ENCODE measurements around the gene SDCCAG8. TPM values are rescaled to one million over a fixed set of nuclear protein-coding genes. Genes with fewer than 3 reads are reported as not detected.

SDCCAG8 gene
- total RNA-seq, 1 donor from 2014 or later = 97.1 TPM

GRCh38 chr1:243272401-243272800 lies 16.6 kb downstream of the SDCCAG8 start:
- intact Hi-C loops (cut with DNase I) = no loop called here
- H3K36me3 ChIP-seq = peaks cover 7 to 31% of the 10 kb centered on the region in 2 donors

GRCh38 chr1:243273506-243273905 lies 17.7 kb downstream of the SDCCAG8 start:
- H3K36me3 ChIP-seq = peaks cover 11 to 42% of the 10 kb centered on the region in 2 donors
- DNase-seq (ENCODE audit: low spot score in 2 of 2) = no peak
- no peak for TF ChIP-seq CTCF (IDR thresholded peaks at IDR 0.05)
- H3K27ac ChIP-seq = no peak overlapping the region
- H3K4me1 ChIP-seq = peaks cover 0 to 19% of the 10 kb centered on the region in 2 donors
- no peaks in the 10 kb centered on the region for H3K27me3 ChIP-seq
- H3K4me3 ChIP-seq = no peak overlapping the region
- H3K9me3 ChIP-seq = peaks cover 0 to 7% of the 10 kb centered on the region in 2 donors
- intact Hi-C loops (cut with DNase I) = no loop called here

More at GRCh38 chr1:243272401-243272800, 16.6 kb downstream of the SDCCAG8 start:
- no peak for DNase-seq (ENCODE audit: low spot score in 2 of 2)
- no peak for TF ChIP-seq CTCF (IDR thresholded peaks at IDR 0.05)
- no peaks in the 10 kb centered on the region for H3K9me3 ChIP-seq
- peaks cover 0 to 28% of the 10 kb centered on the region in 2 donors for H3K4me1 ChIP-seq
- H3K27ac ChIP-seq = no peak overlapping the region
- no peaks in the 10 kb centered on the region for H3K27me3 ChIP-seq
- no peak overlapping the region for H3K4me3 ChIP-seq

- intact Hi-C loops (cut with DNase I) = no loop called here
- Histone ChIP-seq H3K9me3 (peaks cover 0 to 7% of the 10 kb centered on the region in 2 donors), H3K4me1 (peaks cover 0 to 14% of the 10 kb centered on the region in 2 donors), H3K36me3 (peaks cover 11 to 42% of the 10 kb centered on the region in 2 donors), H3K4me3 (no peak overlapping the region), H3K27ac (no peak overlapping the region), H3K27me3 (no peaks in the 10 kb centered on the region)
- no peak for TF ChIP-seq CTCF (IDR thresholded peaks at IDR 0.05)
- DNase-seq (ENCODE audit: low spot score in 2 of 2) = no peak
Observed at GRCh38 chr1:243273945-243274344, 18.1 kb downstream of the SDCCAG8 start.

- Histone ChIP-seq H3K9me3 (peaks cover 0 to 7% of the 10 kb centered on the region in 2 donors), H3K36me3 (peaks cover 11 to 42% of the 10 kb centered on the region in 2 donors), H3K27me3 (no peaks in the 10 kb centered on the region), H3K4me1 (peaks cover 0 to 5% of the 10 kb centered on the region in 2 donors), H3K27ac (no peak overlapping the region), H3K4me3 (no peak overlapping the region)
- intact Hi-C loops (cut with DNase I) = no loop called here
- no peak for TF ChIP-seq CTCF (IDR thresholded peaks at IDR 0.05)
- no peak for DNase-seq (ENCODE audit: low spot score in 2 of 2)
Observed at GRCh38 chr1:243275316-243275715, 19.5 kb downstream of the SDCCAG8 start.

- intact Hi-C loops (cut with DNase I) = no loop called here
- no peak for TF ChIP-seq CTCF (IDR thresholded peaks at IDR 0.05)
- no peak for DNase-seq (ENCODE audit: low spot score in 2 of 2)
- Histone ChIP-seq H3K9me3 (peaks cover 0 to 7% of the 10 kb centered on the region in 2 donors), H3K36me3 (peaks cover 11 to 41% of the 10 kb centered on the region in 2 donors), H3K4me3 (no peak overlapping the region), H3K27ac (no peak overlapping the region), H3K27me3 (no peaks in the 10 kb centered on the region), H3K4me1 (no peaks in the 10 kb centered on the region)
Observed at GRCh38 chr1:243280571-243281129, 24.8 kb downstream of the SDCCAG8 start.
